CD14-positive monocyte (primary cell): ENCODE data around the gene ZFAND2B. TPM values are rescaled to one million over a fixed set of nuclear protein-coding genes. Genes with fewer than 3 reads are reported as not detected.

ENCODE experiments used
- DNase-seq, 3 donors: peaks; one replicate each; pipeline ENCODE4 v3.0.0-alpha.2; 2011 to 2022
- H2AFZ ChIP-seq: 2 replicates; pipeline ENCODE4 v1.6.0; 2012; ENCODE audit warnings: mild to moderate bottlenecking, low read depth, low read length, inconsistent platforms; ENCODE audit not compliant: insufficient read depth, poor library complexity, severe bottlenecking
- H3K27ac ChIP-seq, 2 donors: 1 replicate in 1 of 2; 2 replicates in 1 of 2; pipeline ENCODE4 v1.5.1; 2012 to 2013; ENCODE audit warnings: low read length in 2 of 2, control low read depth in 1 of 2, inconsistent platforms in 1 of 2, low read depth in 1 of 2, mild to moderate bottlenecking in 1 of 2
- H3K27me3 ChIP-seq, 2 donors: one replicate each; pipeline versions ENCODE4 v1.6.0 to v1.6.1; 2011 to 2013; ENCODE audit warnings: low read length in 2 of 2; ENCODE audit not compliant: control insufficient read depth in 2 of 2, insufficient read depth in 2 of 2
- H3K36me3 ChIP-seq, 2 donors: replicated peaks in 1 of 2; 1 replicate in 1 of 2; 2 replicates in 1 of 2; pipeline versions ENCODE4 v1.5.1 to v1.6.1; 2012 to 2013; ENCODE audit warnings: low read length in 2 of 2, control low read depth in 1 of 2, inconsistent platforms in 1 of 2, mild to moderate bottlenecking in 1 of 2; ENCODE audit not compliant: insufficient read depth in 2 of 2, control insufficient read depth in 1 of 2
- H3K4me1 ChIP-seq, 2 donors: 1 replicate in 1 of 2; 2 replicates in 1 of 2; pipeline versions ENCODE4 v1.5.1 to v1.6.1; 2012 to 2013; ENCODE audit warnings: low read length in 2 of 2, control low read depth in 1 of 2, inconsistent platforms in 1 of 2, mild to moderate bottlenecking in 1 of 2, moderate library complexity in 1 of 2; ENCODE audit not compliant: insufficient read depth in 2 of 2, control insufficient read depth in 1 of 2
- H3K4me2 ChIP-seq: replicated peaks from 2 replicates; pipeline ENCODE3; 2012; ENCODE audit warnings: low read length, moderate library complexity, mild to moderate bottlenecking; ENCODE audit not compliant: poor library complexity, severe bottlenecking; ENCODE audit errors: extremely low read depth
- H3K4me3 ChIP-seq, 3 experiments: fragments of 200-600 bp in 1 of 3; sonication (generic) in 1 of 3; replicated peaks in 1 of 3; 1 replicate in 2 of 3; 2 replicates in 1 of 3; pipeline ENCODE4 v1.5.1; 2011 to 2013; ENCODE audit warnings: low read length in 3 of 3, mild to moderate bottlenecking in 3 of 3, control low read depth in 2 of 3, low read depth in 2 of 3, inconsistent platforms in 1 of 3, moderate library complexity in 1 of 3
- H3K79me2 ChIP-seq: 2 replicates; pipeline ENCODE4 v1.6.0; 2012; ENCODE audit warnings: mild to moderate bottlenecking, control low read depth, inconsistent platforms, low read length, moderate library complexity; ENCODE audit not compliant: insufficient read depth
- H3K9ac ChIP-seq: 2 replicates; pipeline ENCODE4 v1.6.0; 2017; ENCODE audit warnings: low read length, mild to moderate bottlenecking; ENCODE audit not compliant: insufficient read depth, poor library complexity, severe bottlenecking
- H3K9me3 ChIP-seq, 2 donors: replicated peaks in 1 of 2; 1 replicate in 1 of 2; 2 replicates in 1 of 2; pipeline versions ENCODE4 v1.5.1 to v1.6.1; 2012 to 2013; ENCODE audit warnings: low read length in 2 of 2, control low read depth in 1 of 2; ENCODE audit not compliant: control insufficient read depth in 1 of 2, insufficient read depth in 1 of 2
- H4K20me1 ChIP-seq: 2 replicates; pipeline ENCODE4 v1.6.0; 2012; ENCODE audit warnings: mild to moderate bottlenecking, low read length, control low read depth, moderate library complexity; ENCODE audit not compliant: insufficient read depth
- H3K27ac Mint-ChIP-seq, 7 donors: one replicate each; pipeline ENCODE4 v1.8.0; 2020; ENCODE audit warnings: mild to moderate bottlenecking in 7 of 7, mixed read lengths in 7 of 7, moderate library complexity in 6 of 7, inconsistent platforms in 2 of 7
- H3K27me3 Mint-ChIP-seq, 3 donors: one replicate each; pipeline ENCODE4 v1.8.0; 2021 to 2022; ENCODE audit warnings: low read depth in 3 of 3, mild to moderate bottlenecking in 3 of 3, mixed read lengths in 3 of 3, moderate library complexity in 3 of 3, inconsistent platforms in 1 of 3
- H3K36me3 Mint-ChIP-seq, 2 donors: one replicate each; pipeline ENCODE4 v1.8.0; 2020; ENCODE audit warnings: mixed read lengths in 2 of 2, inconsistent platforms in 1 of 2, mild to moderate bottlenecking in 1 of 2
- H3K4me1 Mint-ChIP-seq: one replicate; pipeline ENCODE4 v1.8.0; 2020; ENCODE audit warnings: mild to moderate bottlenecking, mixed read lengths
- H3K4me3 Mint-ChIP-seq, 2 donors: one replicate each; pipeline ENCODE4 v1.8.0; 2020; ENCODE audit warnings: mild to moderate bottlenecking in 2 of 2, mixed read lengths in 2 of 2, moderate library complexity in 1 of 2
- H3K9me3 Mint-ChIP-seq, 7 donors: one replicate each; pipeline ENCODE4 v1.8.0; 2020 to 2022; ENCODE audit warnings: mixed read lengths in 7 of 7, mild to moderate bottlenecking in 6 of 7, moderate library complexity in 6 of 7, inconsistent platforms in 2 of 7
- WGBS: methylation state at CpG from one replicate; pipeline ENCODE4 v1.1.5; 2013; ENCODE audit warnings: missing lambda C conversion rate; ENCODE audit not compliant: insufficient coverage; 5-methylcytosine and 5-hydroxymethylcytosine counted together
- intact Hi-C, 2 donors: fragments of 100-400 bp; cut with micrococcal nuclease; formaldehyde crosslinking; loops; one replicate each; pipeline versions ENCODE4 v1.15.0 to v1.15.1; 2023
- polyA plus RNA-seq, 3 donors: library from polyadenylated mRNA; depleted of rRNA in 1 of 3; unstranded in 2 of 3; stranded (reverse) in 1 of 3; fragments of 300-500 nt in 2 of 3; fragments of >200 nt in 1 of 3; fragmentation: Illumina TruSeq in 2 of 3; gene quantifications; 1 replicate in 2 of 3; 2 replicates in 1 of 3; pipeline ENCODE4 v1.2.3, GENCODE V29; 2012 to 2021
- TF ChIP-seq, protein P1 (sequence below): fragments of 200-600 bp; IDR thresholded peaks from one replicate; pipeline ENCODE4 v1.8.0; 2022; ENCODE audit warnings: antibody characterized with exemption, mild to moderate bottlenecking

Gene ZFAND2B
- polyA plus RNA-seq, 3 donors: 45.7 to 98.9 (median 53.2) TPM

DNA sequence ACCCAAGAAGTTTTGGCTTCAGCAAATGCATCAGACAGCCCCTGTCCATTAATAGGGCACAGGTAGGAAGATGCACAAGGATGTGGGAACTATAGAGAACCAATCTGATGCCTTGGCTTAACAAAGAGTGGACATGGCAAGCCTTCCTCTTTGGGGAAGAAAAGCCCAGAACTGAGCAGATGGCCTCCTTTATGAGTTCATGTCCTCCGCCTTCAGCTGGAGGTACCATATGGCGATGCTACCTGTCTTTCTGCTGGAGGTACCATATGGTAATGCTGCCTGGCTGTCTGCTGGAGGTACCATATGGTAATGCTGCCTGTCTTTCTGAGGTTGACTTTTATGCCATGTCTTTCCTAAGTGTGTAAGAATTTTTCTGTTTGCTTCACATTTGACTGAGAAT lies 22.5 kb upstream of the ZFAND2B start:
- Histone ChIP-seq H3K79me2 (peaks cover 21% of the 10 kb centered on the region), H3K4me2 (no peak overlapping the region), H3K27ac (no peak overlapping the region), H3K4me3 (no peak overlapping the region), H3K9me3 (no peaks in the 10 kb centered on the region), H3K9ac (no peak overlapping the region), H3K4me1 (peaks cover 23 to 36% of the 10 kb centered on the region in 2 donors), H2AFZ (no peak overlapping the region), H4K20me1 (peaks cover 51% of the 10 kb centered on the region), H3K36me3 (peaks cover 51 to 71% of the 10 kb centered on the region in 2 donors), H3K27me3 (no peaks in the 10 kb centered on the region)
- H3K27me3 Mint-ChIP-seq: peaks cover 0 to 3% (median 0%) of the 10 kb centered on the region in 3 donors
- 100% methylated on average over 2 of the region's 2 CpGs for WGBS
- intact Hi-C loops: no loop called here
- TF ChIP-seq, protein P1, sequence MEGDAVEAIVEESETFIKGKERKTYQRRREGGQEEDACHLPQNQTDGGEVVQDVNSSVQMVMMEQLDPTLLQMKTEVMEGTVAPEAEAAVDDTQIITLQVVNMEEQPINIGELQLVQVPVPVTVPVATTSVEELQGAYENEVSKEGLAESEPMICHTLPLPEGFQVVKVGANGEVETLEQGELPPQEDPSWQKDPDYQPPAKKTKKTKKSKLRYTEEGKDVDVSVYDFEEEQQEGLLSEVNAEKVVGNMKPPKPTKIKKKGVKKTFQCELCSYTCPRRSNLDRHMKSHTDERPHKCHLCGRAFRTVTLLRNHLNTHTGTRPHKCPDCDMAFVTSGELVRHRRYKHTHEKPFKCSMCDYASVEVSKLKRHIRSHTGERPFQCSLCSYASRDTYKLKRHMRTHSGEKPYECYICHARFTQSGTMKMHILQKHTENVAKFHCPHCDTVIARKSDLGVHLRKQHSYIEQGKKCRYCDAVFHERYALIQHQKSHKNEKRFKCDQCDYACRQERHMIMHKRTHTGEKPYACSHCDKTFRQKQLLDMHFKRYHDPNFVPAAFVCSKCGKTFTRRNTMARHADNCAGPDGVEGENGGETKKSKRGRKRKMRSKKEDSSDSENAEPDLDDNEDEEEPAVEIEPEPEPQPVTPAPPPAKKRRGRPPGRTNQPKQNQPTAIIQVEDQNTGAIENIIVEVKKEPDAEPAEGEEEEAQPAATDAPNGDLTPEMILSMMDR: no peak
- DNase-seq: no peak
- peaks cover 0 to 2% (median 0%) of the 10 kb centered on the region in 7 donors for H3K9me3 Mint-ChIP-seq
- peaks cover 37% of the 10 kb centered on the region for H3K4me1 Mint-ChIP-seq
- peak overlapping the region in 1 of 7 donors; percentile 2 for H3K27ac Mint-ChIP-seq
- H3K4me3 Mint-ChIP-seq: no peak overlapping the region
- H3K36me3 Mint-ChIP-seq: peaks cover 56 to 69% of the 10 kb centered on the region in 2 donors

DNA sequence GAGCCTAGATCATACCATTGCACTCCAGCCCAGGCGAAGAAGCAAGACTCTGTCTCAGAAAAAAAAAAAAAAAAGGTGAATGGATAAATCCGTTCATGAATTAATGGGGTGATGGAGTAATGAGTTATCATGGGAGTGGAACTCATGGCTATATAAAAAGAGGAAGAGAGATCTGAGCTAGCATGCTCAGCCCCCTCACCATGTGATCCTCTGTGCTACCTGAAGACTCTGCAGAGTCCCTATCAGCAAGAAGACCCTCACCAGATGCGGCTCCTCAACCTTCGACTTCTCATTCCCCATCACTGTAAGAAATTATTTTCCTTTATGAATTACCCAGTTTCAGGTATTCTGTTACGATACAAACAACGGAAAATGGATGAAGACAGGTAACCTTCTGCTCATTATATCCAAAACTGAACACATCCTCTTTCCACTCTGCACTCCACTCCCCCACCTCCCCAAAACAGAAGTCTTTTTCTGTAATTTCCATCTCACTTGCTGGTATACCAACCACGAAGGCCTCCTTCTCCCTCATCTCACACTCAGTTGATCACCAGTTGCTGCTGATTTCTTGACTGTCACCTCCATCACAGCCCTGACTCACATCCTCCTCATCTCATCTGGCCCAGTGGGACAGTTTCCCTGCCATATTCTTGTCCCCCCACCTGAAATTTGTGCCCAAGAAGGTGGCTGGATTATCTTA lies 19.7 kb upstream of the ZFAND2B start:
- no peak overlapping the region for H3K9ac ChIP-seq
- peaks cover 27 to 43% of the 10 kb centered on the region in 2 donors for H3K36me3 ChIP-seq
- H2AFZ ChIP-seq: no peak overlapping the region
- Mint-ChIP-seq H3K36me3 (peaks cover 32 to 43% of the 10 kb centered on the region in 2 donors), H3K4me3 (no peak overlapping the region), H3K4me1 (peaks cover 13% of the 10 kb centered on the region), H3K9me3 (peaks cover 0 to 2% (median 0%) of the 10 kb centered on the region in 7 donors), H3K27me3 (peaks cover 0 to 3% (median 0%) of the 10 kb centered on the region in 3 donors), H3K27ac (no peak overlapping the region)
- H3K9me3 ChIP-seq: no peaks in the 10 kb centered on the region
- 94% methylated on average over 5 of the region's 7 CpGs for WGBS
- H4K20me1 ChIP-seq: peaks cover 23% of the 10 kb centered on the region
- H3K4me1 ChIP-seq: peaks cover 10 to 11% of the 10 kb centered on the region in 2 donors
- intact Hi-C loops: no loop called here
- DNase-seq: no peak
- H3K27me3 ChIP-seq: no peaks in the 10 kb centered on the region
- peaks cover 6% of the 10 kb centered on the region for H3K79me2 ChIP-seq
- TF ChIP-seq, protein P1: no peak
- no peak overlapping the region for H3K27ac ChIP-seq
- H3K4me2 ChIP-seq: no peak overlapping the region
- H3K4me3 ChIP-seq: no peak overlapping the region
